Hepatic stellate cell (primary cell): Measurements from ENCODE around the gene IGSF6.
"Not testable (repeated sequence)": the region's sequence is repeated elsewhere in the genome, so short reads cannot be mapped to it uniquely, and the experiment has no call there.

Source experiments
- DNase-seq: peaks from one replicate; pipeline ENCODE4 v3.0.0; 2011; ENCODE audit warnings: low spot score

The IGSF6 gene

DNA sequence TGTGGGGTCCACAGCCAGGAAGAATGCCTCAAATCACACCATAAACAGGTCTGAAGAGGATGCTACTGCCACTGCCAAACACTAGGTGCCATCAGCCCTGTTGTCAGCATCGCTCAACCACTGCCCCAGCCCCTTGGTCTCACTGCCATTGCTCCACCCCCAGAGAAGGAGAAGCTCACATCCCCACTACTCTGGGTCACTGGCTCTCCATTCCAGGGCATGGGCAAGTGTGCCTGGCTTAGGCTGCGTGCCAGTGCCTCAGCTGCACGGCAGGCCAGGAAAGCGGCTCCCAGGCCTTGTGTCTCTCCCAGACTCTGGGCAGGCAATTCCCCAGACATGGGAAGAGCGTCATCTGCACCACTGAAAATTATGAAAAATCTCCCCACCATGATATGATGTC, 1.2 kb upstream of the IGSF6 start:
- no peak for DNase-seq

DNA sequence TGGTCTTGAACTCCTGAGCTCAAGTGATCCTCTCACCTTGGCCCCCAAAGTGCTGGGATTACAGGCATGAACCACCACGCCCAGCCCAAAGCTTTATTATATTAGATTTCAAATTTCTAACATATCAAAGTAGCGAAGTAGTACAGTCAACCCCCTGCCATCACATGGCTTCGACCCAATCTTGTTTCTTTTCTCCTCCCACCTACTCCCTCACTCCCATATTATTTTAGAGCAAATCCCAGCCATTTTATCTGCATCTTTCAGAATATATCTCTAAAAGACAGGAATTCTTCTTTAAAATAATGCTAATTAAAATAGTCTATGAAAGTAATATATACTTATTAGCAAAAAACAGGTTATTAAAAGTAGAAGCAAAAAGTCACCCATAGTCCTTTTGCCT, 893 bp downstream of the IGSF6 start:
- no peak for DNase-seq

DNA sequence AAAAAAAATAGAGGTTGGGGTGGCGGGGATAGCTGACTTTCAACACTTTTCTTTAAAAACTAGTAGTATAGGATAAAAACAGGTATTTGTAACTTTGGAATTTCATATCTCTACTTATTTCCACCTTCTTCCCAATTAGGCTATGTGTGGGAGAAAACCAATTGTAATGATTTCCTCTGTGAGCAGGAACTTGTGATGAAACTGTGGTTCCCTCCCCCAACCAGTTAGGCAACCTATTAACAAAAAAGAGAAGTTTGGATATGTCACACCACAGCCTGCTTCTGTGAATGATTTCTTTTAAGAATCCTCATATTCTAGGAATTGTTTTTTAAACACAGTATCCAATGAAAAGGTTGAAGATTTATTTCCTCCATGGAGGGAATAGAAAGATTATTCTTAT, 1.9 kb downstream of the IGSF6 start:
- no peak for DNase-seq

DNA sequence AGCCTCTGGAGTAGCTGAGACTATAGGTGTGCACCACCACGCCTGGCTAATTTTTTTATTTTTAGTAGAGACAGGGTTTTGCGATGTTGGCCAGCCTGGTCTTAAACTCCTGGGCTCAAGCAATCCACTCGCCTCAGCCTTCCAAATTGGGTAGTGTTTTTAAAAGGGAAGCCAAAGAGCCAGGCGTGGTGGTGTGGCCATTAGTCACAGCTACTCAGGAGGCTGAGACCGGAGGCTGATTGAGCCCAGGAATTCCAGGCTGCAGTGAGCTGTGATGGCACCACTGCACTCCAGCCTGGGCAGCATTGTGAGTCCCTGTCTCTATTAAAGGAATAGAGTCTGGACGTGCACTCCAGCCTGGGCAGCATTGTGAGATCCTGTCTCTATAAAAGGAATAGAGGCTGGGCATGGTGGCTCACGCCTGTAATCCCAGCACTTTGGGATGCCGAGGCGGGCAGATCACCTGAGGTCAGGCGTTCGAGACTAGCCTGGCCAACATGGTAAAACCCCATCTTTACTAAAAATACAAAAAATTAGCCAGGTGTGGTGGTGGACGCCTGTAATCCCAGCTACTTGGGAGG, 2.5 kb downstream of the IGSF6 start:
- DNase-seq, result not testable (repeated sequence)

DNA sequence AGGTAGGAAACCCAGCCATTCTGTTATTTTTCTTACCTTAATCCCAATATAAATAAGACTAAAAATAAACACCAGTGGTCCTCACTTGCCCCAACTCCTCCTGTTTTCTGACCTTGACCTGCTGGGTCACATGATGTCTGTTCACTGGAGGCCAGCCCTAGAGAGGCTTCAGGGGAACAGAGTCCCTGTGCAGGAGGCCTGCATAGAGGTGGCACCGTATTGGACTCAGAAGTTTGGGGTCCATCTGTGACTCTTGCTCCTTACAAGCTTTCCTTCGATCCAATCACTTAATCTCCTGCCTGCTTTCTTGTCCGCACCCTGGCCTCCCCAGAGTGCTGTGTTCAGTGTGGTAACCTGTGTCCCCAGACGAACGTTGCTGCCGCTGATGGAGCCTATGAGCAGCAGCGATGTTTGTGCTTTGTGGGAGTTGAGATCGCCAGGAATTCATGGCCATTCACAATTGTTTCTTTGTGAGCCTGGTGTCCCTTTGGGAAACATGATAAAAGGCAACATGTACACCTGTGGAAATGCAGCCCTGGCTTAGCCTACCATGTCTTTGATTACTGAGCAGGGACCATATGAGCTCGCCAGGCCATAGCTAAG, 4.7 kb downstream of the IGSF6 start:
- no peak for DNase-seq

DNA sequence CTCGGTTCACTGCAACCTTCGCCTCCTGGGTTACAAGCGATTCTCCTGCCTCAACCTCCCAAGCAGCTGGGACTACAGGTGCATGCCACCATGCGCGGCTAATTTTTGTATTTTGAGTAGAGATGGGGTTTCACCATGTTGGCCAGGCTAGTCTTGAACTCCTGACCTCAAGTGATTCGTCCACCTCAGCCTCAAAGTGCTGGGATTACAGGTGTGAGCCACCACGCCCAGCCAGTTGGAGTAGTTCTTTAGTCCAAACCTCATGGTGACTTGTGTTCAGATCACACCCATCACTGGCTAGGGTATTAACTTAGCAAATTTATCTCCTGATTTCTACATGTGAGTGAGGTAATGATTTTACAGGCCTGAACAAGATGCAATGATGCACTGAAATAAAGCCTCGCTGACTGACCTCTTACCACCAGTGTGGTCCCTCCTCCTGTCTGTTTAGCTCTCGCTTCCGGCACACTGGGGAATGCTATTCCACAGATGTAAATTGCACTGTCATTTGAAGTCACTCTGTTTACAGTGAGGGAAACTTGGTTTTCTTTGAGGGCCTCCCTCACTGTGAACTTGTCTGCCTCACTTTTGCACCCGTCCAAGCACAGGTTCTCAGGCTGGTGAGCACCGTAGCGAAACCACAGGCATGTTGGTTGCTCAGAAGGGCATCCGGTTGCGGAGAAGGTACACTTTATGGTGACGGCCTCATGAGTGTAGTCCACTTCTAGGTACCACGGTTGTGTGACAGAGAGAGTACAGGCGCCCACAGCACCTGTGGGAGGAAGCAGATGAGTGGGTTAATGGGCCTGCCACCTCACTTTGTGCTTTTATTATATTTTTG, 5.5 kb downstream of the IGSF6 start:
- no peak for DNase-seq

DNA sequence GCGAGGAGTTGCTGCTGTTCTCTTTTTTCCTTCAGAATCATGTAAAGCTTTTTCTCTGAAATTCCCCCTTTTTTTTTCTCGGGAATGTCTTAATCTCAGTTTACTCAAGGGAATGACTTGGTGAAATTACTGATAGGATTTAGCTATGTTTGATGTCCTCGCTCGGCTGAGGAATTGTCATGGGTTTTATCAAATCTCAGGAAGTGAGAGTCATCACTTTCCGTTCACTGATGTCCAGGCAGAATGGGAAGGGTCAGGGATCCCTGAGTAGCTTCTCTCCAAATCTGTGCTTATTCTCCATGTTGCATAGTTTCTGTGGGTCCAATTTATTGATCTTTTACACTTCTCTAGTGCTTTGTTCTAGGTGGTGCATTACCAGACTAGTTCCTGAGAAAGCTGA, 6.3 kb downstream of the IGSF6 start:
- DNase-seq, result peak; percentile 41

DNA sequence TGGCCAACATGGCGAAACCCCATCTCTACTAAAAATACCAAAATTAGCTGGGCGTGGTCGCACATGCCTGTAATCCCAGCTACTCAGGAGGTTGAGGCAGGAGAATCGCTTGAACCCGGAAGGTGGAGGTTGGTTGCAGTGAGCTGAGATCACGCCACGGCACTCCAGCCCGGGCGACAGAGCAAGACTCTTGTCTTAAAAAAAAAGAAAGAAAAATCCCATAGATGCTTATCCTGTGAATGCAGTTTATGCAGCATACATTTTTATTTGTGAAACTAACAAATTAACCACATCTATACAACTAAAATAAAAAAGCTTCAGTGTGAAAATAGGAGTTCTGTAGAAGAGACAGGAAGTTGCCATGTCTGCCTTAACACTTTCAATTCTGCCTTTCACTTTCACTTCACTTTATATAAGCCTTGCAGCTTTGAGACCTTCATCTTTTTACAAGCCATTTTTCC, 7.1 kb downstream of the IGSF6 start:
- DNase-seq, result peak; percentile 55

DNA sequence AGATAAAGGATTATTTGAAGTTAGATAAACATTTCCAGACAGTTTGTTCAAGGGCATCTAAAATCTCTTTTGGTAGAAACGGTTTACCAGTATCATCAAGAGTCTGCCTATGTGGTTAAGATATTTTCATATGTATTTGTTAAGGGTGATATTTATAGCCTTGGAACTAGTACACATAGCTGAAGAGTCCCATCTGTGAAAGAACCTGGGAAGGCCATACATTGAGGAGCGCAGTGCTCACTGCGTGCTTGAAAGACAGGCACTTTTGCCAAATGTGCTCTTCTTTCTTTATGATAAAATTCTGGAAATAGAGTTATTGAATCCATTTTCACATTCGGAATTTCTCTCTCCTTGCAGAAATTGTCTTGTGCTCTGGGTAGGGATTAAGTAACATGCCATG, 7.7 kb downstream of the IGSF6 start:
- DNase-seq, result no peak

DNA sequence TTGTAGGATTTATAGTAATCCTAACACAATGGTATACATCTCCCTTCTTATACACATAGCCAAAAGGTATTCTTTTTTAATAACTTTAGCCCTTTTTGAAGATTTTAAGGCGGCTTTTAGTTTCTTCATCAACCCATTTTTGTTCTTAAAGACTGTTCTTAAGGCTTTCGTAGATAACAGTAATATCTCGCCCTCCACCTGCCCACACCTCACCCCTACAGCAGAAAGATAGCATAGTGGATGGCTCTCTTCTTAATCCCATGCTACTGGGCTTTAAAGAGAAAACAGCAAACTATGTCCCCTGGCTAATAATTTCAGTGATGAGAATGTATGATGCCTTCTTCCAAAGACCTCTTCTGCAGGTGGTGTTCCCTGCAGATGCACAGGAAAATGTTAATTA, 8.6 kb downstream of the IGSF6 start:
- no peak for DNase-seq

DNA sequence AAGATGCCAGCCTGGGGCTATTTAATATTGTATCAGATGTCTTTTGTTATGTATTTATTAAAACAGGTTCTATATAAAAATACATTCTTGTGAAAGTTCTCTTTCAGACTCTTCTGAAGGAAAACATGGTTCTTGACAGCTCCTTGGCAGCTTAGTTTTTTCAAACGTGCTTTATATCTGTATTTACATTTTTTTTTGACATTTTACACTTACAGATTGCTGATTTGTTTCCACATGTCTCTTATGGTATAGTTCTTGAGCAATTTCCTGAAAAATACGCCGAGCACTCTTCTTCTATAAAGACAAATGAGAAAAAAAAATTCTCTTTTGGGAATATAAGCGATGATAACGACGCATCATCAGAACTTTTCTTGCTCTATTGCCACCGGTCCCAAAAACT, 9.5 kb downstream of the IGSF6 start:
- no peak for DNase-seq

DNA sequence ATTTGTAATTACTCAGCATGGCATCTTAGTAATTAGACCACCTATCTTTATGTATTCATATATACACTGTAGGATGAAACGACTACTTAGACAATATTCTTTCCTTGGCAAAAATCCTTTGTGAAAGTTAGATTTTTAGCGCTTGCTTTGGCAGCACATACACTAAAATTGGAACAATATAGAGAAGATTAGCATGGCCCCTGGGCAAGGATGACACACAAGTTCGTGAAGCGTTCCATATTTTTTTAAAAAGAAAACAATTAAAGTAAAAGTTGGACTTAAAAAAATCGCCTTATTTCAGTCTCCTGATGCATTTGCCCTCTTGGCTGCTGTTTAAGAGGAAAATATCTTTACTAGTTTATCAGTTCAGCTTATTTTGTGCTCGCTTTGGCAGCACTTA, 10.5 kb downstream of the IGSF6 start:
- DNase-seq, result no peak

DNA sequence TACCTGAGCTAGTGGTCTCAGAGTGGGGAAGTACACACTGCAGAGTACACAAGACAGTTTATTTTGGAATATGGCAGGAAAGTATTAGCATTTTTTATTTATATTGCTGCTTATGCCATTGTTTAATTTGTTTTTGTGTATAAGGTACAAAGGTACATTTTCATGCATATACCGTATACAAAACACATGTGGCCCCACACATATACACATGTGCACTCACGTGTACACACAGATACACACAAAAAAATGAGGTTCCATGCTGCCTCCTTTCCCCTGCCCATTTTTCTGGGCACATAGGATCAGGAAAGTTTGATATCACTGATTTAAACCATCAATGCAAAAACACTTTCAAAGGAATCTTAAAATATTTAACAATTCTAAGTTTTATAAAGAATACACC, 12.9 kb downstream of the IGSF6 start:
- DNase-seq, result no peak

DNA sequence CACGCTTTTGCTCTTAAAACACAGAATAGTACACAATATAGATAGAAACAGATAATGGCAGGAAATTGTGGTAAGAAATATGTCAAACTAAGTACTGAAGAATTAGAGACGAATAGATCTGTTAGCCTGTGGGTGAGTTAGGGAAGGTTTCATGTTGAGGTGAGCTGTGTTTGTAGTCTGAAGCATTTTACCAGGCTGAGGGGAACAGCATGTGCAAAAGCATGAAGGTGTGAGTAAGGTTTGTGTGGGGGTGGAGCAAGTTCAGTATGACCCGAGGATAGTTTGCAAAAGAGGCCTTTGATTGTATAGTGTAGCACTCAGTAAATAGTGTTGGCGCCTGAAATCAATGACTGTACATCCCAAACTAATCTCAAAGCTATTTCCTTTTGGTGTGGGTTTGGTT, 13.8 kb downstream of the IGSF6 start:
- no peak for DNase-seq

DNA sequence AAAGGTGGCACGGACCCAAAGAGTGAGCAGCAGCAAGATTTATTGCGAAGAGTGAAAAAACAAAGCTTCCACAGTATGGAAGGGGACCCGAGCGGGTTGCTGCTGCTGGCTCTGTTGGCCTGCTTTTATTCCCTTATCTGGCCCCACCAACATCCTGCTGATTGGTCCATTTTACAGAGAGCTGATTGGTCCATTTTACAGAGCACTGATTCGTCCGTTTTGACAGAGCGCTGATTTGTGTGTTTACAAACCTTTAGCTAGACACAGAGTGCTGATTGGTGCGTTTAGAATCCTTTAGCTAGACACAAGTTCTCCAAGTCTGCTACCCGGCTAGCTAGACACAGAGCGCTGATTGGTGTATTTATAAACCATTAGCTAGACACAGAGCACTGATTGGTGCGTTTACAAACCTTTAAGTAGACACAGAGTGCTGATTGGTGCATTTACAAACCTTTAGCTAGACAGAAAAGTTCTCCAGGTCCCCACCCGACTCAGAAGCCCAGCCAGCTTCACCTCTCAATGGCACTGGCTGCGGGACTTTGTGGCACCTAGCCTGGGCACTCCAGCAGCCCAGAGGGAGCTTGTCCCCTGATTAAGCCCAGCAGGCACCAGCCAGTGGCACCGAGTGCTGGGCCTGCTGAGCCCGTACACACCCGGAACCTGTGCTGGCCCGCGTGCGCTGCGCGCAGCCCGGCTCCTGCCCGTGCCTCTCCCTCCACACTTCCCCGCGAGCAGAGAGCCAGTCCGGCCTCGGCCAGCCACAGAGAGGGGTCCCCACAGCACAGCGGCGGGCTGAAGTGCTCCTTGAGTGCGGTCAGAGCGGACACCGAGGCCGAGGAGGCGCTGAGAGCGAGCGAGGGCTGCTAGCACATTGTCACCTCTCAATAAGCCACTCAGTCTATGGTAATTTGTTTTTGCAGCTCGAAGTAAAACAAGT, 15.1 kb downstream of the IGSF6 start:
- no peak for DNase-seq

DNA sequence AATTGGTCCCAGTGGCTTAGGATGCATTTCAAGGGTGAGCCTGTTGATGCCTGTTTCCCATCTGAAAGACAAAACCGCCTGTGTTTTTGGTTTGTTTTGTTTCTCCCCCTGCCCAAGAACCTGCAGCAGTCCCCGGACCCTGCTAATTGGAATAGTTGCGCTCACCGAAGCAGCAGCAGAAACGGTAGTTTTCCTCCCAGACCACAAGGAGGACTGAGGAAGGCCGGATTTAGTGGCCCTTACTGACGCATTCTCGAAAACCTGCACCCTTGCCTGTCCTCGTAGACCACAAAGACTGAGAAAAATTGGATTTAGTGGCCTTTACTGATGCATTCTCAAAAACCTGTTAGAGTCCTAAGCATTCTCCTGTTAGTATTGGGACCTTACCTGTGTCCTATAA, 16.7 kb downstream of the IGSF6 start:
- not testable (repeated sequence) for DNase-seq

DNA sequence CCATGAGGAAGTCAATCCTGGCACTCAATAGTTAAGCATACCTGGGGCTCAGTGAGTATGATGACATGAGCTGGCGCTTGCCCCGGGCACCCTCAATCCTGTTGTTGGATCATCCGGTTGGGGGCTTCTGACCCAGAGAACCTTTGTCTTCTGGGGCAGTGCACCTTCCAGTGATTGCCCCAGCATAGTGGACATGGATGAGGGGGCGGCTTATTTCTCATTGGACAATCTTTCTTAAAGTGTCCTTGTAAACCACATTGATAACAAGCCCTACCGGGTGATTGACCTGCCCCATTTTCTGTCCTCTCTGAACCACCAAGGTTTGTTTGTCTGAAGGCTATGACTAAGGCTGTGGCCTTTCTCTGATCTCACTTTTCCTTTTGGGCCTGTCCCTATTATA, 18.2 kb downstream of the IGSF6 start:
- no peak for DNase-seq

DNA sequence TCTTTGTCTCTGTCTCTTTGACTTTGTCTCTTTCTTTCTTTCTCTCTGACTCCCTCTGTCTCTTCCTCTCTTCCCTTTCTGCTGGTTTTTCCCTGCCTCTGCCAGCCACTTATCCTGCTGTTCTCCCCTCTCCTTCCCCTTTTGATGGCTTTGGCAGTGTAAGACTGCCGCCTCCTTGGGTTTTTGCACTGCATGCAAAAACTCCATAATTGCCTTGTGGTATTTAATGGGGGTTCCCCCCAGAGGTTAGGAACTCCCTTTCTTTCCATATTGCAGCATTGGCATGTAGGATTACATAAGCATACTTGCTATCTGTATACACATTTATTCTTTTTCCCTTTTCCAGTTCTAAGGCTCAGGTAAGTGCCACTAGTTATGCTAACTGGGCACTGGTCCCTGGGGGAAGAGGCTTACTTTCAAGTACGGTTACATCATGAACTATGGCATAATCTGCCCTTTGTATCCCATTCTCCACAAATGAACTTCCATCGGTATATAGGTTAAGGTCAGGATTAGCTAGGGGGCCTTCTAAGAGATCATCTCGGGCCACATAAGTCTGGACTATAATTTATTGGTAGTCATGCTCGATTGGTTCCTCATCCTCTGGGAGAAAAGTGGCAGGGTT, 20.3 kb downstream of the IGSF6 start:
- not testable (repeated sequence) for DNase-seq

DNA sequence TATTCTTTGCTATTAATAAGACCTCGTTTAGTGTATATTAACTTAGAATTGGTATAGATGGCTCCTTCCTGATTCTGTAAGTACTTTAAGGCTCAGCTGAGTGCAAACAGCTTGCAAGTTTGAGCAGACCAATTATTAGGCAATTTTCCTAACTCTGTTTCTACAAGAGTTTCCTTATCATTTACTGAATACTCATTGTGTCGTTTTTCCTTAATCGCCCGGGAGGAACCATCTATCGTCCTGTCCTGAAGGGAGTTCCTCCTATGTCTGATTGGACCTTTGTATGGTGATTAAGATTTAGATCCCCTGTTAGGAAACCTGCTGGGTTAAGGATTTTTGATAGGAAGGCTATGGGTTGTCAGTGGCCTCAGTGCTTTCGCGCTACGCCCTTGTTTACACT, 21.0 kb downstream of the IGSF6 start:
- not testable (repeated sequence) for DNase-seq

DNA sequence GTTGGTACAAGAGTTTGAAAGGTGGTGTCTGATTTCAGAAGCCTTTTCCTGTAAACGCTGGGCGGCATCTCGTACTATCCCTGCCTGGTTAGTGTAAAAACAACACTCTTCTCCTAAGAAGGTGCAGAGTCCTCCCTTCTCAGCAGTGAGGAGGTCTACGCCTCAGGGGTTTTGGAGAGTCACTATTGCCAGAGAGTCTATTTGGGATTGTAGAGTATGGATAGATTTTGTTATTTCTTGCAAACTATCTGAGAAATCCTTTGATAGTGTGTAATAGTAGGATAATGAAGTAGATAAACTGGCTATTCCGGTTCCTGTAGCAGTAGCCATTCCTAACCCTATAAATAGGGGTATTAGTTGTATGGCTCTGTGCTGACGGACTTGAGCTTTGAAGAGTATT, 21.5 kb downstream of the IGSF6 start:
- DNase-seq, result not testable (repeated sequence)

DNA sequence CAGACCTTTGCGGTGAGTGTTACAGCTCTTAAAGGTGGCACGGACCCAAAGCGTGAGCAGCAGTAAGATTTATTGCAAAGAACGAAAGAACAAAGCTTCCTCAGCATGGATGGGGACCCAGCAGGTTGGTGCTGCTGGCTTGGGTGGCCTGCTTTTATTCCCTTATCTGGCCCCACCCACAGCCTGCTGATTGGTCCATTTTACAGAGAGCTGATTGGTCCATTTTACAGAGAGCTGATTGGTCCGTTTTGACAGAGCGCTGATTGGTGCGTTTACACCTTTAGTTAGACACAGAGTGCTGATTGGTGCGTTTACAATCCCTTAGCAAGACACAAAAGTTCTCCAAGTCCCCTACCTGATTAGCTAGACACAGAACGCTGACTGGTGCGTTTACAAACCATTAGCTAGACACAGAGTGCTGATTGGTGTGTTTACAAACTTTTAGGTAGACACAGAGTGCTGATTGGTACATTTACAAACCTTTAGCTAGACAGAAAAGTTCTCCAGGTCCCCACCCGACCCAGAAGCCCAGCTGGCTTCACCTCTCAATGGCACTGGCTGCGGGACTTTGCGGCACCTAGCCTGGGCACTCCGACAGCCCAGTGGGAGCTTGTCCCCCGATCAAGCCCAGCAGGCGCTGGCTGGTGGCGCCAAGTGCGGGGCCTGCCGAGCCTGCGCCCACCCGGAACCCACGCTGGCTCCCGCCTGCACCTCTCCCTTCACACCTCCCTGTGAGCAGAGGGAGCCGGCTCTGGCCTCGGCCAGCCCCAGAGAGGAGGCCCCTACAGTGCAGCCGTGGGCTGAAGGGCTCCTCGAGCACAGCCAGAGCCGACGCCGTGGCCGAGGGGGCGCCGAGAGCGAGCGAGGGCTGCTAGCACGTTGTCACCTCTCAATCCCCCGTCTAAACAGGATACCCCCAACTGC, 22.5 kb downstream of the IGSF6 start:
- DNase-seq, result not testable (repeated sequence)
